SK-N-SH (cell line): ENCODE results near the gene TTC7B.

ENCODE experiments used
- CTCF ChIP-seq: fragments of 200-600 bp; sonication (generic); IDR thresholded peaks from 2 replicates; pipeline ENCODE4 v1.6.1; 2017; ENCODE audit warnings: antibody characterized with exemption, mild to moderate bottlenecking, moderate library complexity
- NRF1 ChIP-seq: IDR thresholded peaks from 2 replicates; pipeline ENCODE4 v1.6.1; 2012; ENCODE audit warnings: low read depth, mild to moderate bottlenecking, low read length
- PBX3 ChIP-seq: IDR thresholded peaks from 2 replicates; pipeline ENCODE4; 2012
- TAF1 ChIP-seq: IDR thresholded peaks from 2 replicates; pipeline ENCODE4 v1.6.1; 2012; ENCODE audit warnings: low read depth, mild to moderate bottlenecking, low read length, moderate library complexity, borderline replicate concordance

GRCh38 chr14:90520326-90520725, 295.9 kb downstream of the TTC7B start:
- TF ChIP-seq TAF1 (no peak), PBX3 (no peak), NRF1 (no peak), CTCF (no peak)
